Thyroid gland (tissue), 4 donors: ENCODE measurements around the gene TAF1B. TPM values are rescaled to one million over a fixed set of nuclear protein-coding genes. Genes with fewer than 3 reads are reported as not detected.

ENCODE experiments used
- DNase-seq, 2 donors: peaks; one replicate each; pipeline ENCODE4 v3.0.0-alpha.2; 2019
- H3K27ac ChIP-seq, 3 donors: fragments of 200-600 bp; sonication (generic); 1 replicate in 2 of 3; 2 replicates in 1 of 3; pipeline ENCODE4 v1.5.1; 2016 to 2019; ENCODE audit warnings: mild to moderate bottlenecking in 1 of 3, moderate library complexity in 1 of 3
- H3K27me3 ChIP-seq: fragments of 200-600 bp; sonication (generic); one replicate; pipeline ENCODE4 v1.5.1; 2019
- H3K36me3 ChIP-seq, 2 donors: fragments of 200-600 bp; sonication (generic); one replicate each; pipeline ENCODE4 v1.5.1; 2016 to 2019
- H3K4me1 ChIP-seq, 2 donors: fragments of 200-600 bp; sonication (generic); one replicate each; pipeline ENCODE4 v1.5.1; 2017 to 2019
- H3K4me3 ChIP-seq, 3 donors: fragments of 200-600 bp; sonication (generic); replicated peaks in 1 of 3; 1 replicate in 2 of 3; 2 replicates in 1 of 3; pipeline ENCODE4 v1.5.1; 2016; ENCODE audit warnings: mild to moderate bottlenecking in 1 of 3
- H3K9me3 ChIP-seq: fragments of 200-600 bp; sonication (generic); one replicate; pipeline ENCODE4 v1.5.1; 2017
- POLR2A ChIP-seq, 2 donors: fragments of 450-650 bp; IDR thresholded peaks; one replicate each; pipeline ENCODE4 v1.6.1; 2017; ENCODE audit warnings: antibody characterized with exemption in 2 of 2, mild to moderate bottlenecking in 2 of 2, moderate library complexity in 1 of 2
- WGBS, 2 donors: methylation state at CpG; one replicate each; pipeline ENCODE4 v1.1.5; 2017; 5-methylcytosine and 5-hydroxymethylcytosine counted together
- intact Hi-C: fragments of 100-400 bp; cut with DNase I; formaldehyde crosslinking; loops from one replicate; pipeline ENCODE4 v1.15.1; 2023
- total RNA-seq, 4 donors: library from RNA; depleted of rRNA; stranded (reverse); fragments of >200 nt; gene quantifications; one replicate each; pipeline ENCODE4 v1.2.3, GENCODE V29; 2016
- TF ChIP-seq, protein P1 (sequence below), 6 experiments: fragments of 200-600 bp in 3 of 6; fragments of 450-650 bp in 3 of 6; sonication (generic) in 3 of 6; IDR thresholded peaks; one replicate each; pipeline ENCODE4 v1.5.1; 2016 to 2019; ENCODE audit warnings: antibody characterized with exemption in 6 of 6, mild to moderate bottlenecking in 2 of 6, inconsistent platforms in 1 of 6, moderate library complexity in 1 of 6

Gene TAF1B
- total RNA-seq, 4 donors from 2014 or later: 18.6 to 33.9 (median 25.8) TPM

GRCh38 chr2:9887513-9887912 lies 44.2 kb downstream of the TAF1B start:
- H3K4me1 ChIP-seq: peaks cover 0 to 10% of the 10 kb centered on the region in 2 donors
- no peaks in the 10 kb centered on the region for H3K27me3 ChIP-seq
- intact Hi-C loops: no loop called here
- 96 to 97% methylated on average over 1 of the region's 1 CpG for WGBS, 2 donors
- H3K9me3 ChIP-seq: no peaks in the 10 kb centered on the region
- no peak overlapping the region for H3K27ac ChIP-seq
- H3K36me3 ChIP-seq: peaks cover 0 to 5% of the 10 kb centered on the region in 2 donors
- no peak for DNase-seq
- TF ChIP-seq, protein P1, sequence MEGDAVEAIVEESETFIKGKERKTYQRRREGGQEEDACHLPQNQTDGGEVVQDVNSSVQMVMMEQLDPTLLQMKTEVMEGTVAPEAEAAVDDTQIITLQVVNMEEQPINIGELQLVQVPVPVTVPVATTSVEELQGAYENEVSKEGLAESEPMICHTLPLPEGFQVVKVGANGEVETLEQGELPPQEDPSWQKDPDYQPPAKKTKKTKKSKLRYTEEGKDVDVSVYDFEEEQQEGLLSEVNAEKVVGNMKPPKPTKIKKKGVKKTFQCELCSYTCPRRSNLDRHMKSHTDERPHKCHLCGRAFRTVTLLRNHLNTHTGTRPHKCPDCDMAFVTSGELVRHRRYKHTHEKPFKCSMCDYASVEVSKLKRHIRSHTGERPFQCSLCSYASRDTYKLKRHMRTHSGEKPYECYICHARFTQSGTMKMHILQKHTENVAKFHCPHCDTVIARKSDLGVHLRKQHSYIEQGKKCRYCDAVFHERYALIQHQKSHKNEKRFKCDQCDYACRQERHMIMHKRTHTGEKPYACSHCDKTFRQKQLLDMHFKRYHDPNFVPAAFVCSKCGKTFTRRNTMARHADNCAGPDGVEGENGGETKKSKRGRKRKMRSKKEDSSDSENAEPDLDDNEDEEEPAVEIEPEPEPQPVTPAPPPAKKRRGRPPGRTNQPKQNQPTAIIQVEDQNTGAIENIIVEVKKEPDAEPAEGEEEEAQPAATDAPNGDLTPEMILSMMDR (IDR thresholded peaks at IDR 0.05): no peak
- no peak for TF ChIP-seq POLR2A (IDR thresholded peaks at IDR 0.05)
- H3K4me3 ChIP-seq: no peak overlapping the region

DNA sequence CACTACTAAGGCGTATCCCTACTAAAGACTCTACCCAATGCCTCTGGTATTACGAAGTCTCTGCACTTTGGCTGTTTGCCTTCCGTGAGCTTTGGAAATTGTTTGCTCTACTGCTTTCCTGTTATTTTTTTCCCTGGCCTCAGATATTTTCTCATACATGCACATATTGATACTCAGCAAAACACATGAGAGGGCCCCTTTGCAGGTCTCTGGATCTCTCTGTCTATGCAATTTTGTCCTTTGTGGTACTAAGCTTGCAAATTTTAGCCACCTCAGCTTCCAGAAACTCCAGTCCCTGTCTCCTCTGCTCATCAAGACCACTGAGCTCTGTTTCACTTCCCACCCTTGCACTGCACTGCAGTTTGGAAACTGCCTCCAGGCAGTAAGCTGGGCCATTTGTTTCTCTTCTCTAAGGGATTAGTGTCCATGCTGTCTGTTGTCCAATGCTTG lies 46.6 kb downstream of the TAF1B start:
- Histone ChIP-seq H3K4me1 (peaks cover 0 to 10% of the 10 kb centered on the region in 2 donors), H3K36me3 (no peaks in the 10 kb centered on the region), H3K9me3 (no peaks in the 10 kb centered on the region), H3K4me3 (no peak overlapping the region), H3K27me3 (no peaks in the 10 kb centered on the region), H3K27ac (peak overlapping the region in 2 of 3 donors; percentile 10 to 12)
- intact Hi-C loops: no loop called here
- no peak for TF ChIP-seq POLR2A (IDR thresholded peaks at IDR 0.05)
- TF ChIP-seq, protein P1 (IDR thresholded peaks at IDR 0.05): no peak
- peak; percentile 43 to 54 for DNase-seq
- 18 to 25% methylated on average over 3 of the region's 3 CpGs for WGBS, 2 donors

DNA sequence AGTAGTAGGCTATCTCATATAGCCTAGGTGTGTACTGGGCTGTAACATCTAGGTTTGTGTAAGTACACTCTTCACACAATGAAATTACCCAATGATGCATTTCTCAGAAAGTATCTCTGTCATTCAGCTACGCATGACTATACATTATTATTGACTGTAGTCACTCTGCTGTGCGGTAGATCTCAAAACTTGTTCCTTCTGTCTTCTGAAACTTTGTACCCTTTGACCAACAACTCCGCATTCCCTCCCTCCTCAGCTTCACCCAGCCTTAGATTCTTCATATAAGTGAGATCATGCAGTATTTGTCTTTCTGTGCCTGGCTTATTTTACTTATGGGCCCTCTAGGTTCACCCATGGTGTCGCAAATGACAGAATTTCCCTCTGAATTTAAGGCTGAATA lies 49.0 kb downstream of the TAF1B start:
- no peak for DNase-seq
- Histone ChIP-seq H3K27me3 (no peaks in the 10 kb centered on the region), H3K27ac (no peak overlapping the region), H3K4me1 (peaks cover 8 to 23% of the 10 kb centered on the region in 2 donors), H3K9me3 (no peaks in the 10 kb centered on the region), H3K36me3 (no peaks in the 10 kb centered on the region), H3K4me3 (no peak overlapping the region)
- TF ChIP-seq, protein P1 (IDR thresholded peaks at IDR 0.05): no peak
- no peak for TF ChIP-seq POLR2A (IDR thresholded peaks at IDR 0.05)
- whole genome bisulfite sequencing, 2 donors: 98% methylated on average over 4 of the region's 4 CpGs
- intact Hi-C loops: no loop called here

- Histone ChIP-seq H3K9me3 (no peaks in the 10 kb centered on the region), H3K36me3 (no peaks in the 10 kb centered on the region), H3K27me3 (no peaks in the 10 kb centered on the region), H3K4me3 (no peak overlapping the region), H3K4me1 (peaks cover 8 to 22% of the 10 kb centered on the region in 2 donors), H3K27ac (no peak overlapping the region)
- WGBS, 2 donors: 68 to 76% methylated on average over 7 of the region's 7 CpGs
- intact Hi-C loops: no loop called here
- DNase-seq: no peak
- TF ChIP-seq POLR2A (IDR thresholded peaks at IDR 0.05): no peak
- TF ChIP-seq, protein P1 (IDR thresholded peaks at IDR 0.05): no peak
Measured at GRCh38 chr2:9895669-9896590, 52.7 kb downstream of the TAF1B start.

DNA sequence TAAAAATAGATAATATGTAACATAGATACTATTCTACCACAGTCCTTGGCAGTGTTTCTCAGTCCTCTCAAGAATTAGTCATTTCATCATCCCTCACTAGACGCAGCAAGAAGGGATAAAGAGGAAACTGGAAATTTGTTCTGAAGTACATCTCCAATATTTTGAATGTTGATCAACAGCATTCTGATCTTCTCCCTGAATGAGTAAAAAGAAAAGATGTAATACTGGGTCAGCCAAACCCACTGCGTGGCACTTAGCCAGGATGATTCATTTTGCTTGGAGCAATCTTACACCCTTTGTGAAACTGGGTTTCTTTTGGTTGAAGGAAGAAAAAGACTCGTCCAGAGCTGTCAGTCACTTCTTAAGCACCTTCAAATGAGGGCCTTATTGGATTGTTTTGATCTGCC lies 54.1 kb downstream of the TAF1B start:
- Histone ChIP-seq H3K4me3 (no peak overlapping the region), H3K27me3 (no peaks in the 10 kb centered on the region), H3K4me1 (peaks cover 8 to 22% of the 10 kb centered on the region in 2 donors), H3K27ac (peak overlapping the region in 1 of 3 donors; percentile 40), H3K36me3 (no peaks in the 10 kb centered on the region), H3K9me3 (no peaks in the 10 kb centered on the region)
- DNase-seq: peak; percentile 47 to 53
- intact Hi-C loops: no loop called here
- 42 to 60% methylated on average over 3 of the region's 3 CpGs for WGBS, 2 donors
- TF ChIP-seq, protein P1 (IDR thresholded peaks at IDR 0.05): no peak
- TF ChIP-seq POLR2A (IDR thresholded peaks at IDR 0.05): no peak
